HK-2 (cell line): Measurements from ENCODE around the gene ZNF483.
"Not testable (repeated sequence)": the region's sequence is repeated elsewhere in the genome, so short reads cannot be mapped to it uniquely, and the experiment has no call there.

Source experiments
- DNase-seq: peaks from one replicate; pipeline ENCODE4 v3.0.0-alpha.2; 2018; ENCODE audit not compliant: unreplicated experiment

The ZNF483 gene

GRCh38 chr9:111610149-111610548 is 85.2 kb downstream of the ZNF483 start:
- DNase-seq: no peak

GRCh38 chr9:111610845-111611244 is 85.9 kb downstream of the ZNF483 start:
- no peak for DNase-seq

GRCh38 chr9:111613436-111614040 is 88.6 kb downstream of the ZNF483 start:
- DNase-seq: no peak

- no peak for DNase-seq
Observed at GRCh38 chr9:111615928-111616327, 90.9 kb downstream of the ZNF483 start.

- not testable (repeated sequence) for DNase-seq
Observed at GRCh38 chr9:111617349-111617748, 92.4 kb downstream of the ZNF483 start.

GRCh38 chr9:111621895-111622480 is 97.0 kb downstream of the ZNF483 start:
- DNase-seq: no peak

GRCh38 chr9:111622626-111623025 is 97.6 kb downstream of the ZNF483 start:
- peak; percentile 32 for DNase-seq
